IMR-90 (cell line): ENCODE data around the gene NMRK2. TPM values are rescaled to one million over a fixed set of nuclear protein-coding genes. Genes with fewer than 3 reads are reported as not detected.

Experiments
- ATAC-seq: fragments of 200-7000 bp; cut with Tn5 transposase; 2 replicates; pipeline ENCODE4 v1.9.1; 2020; ENCODE audit warnings: low read depth, mild to moderate bottlenecking, moderate library complexity
- BruUV-seq: library from RNA; stranded (reverse); fragments of 400-500 nt; replicated peaks from 2 replicates; lab custom pipeline; 2021; lab: Mats Ljungman, UMichigan
- CTCF ChIA-PET: fragments of 300-600 bp; formaldehyde crosslinking; extraction: SDS; loops from one replicate; lab custom pipeline; 2021; ENCODE audit warnings: antibody characterized with exemption; lab: Yijun Ruan, JAX
- POLR2A ChIA-PET: fragments of 300-600 bp; sonication (Branson Sonifier 250); formaldehyde crosslinking; loops from one replicate; lab custom pipeline; 2022; ENCODE audit warnings: antibody characterized with exemption; ENCODE audit not compliant: unreplicated experiment; lab: Charles Lee
- DNase-seq: peaks from one replicate; pipeline ENCODE4 v3.0.0; 2013
- H2AFZ ChIP-seq: replicated peaks from 2 replicates; pipeline ENCODE3; 2013; ENCODE audit warnings: low read length, mild to moderate bottlenecking; ENCODE audit not compliant: poor library complexity
- H2AK5ac ChIP-seq: 2 replicates; pipeline ENCODE4 v1.6.1; 2013; ENCODE audit warnings: low read depth, low read length, inconsistent platforms
- H2AK9ac ChIP-seq: replicated peaks from 2 replicates; pipeline ENCODE3; 2013; ENCODE audit warnings: mild to moderate bottlenecking, low read depth, low read length, moderate library complexity; ENCODE audit not compliant: poor library complexity
- H2BK120ac ChIP-seq: 2 replicates; pipeline ENCODE4 v1.6.1; 2013; ENCODE audit warnings: low read depth, low read length, inconsistent platforms
- H2BK15ac ChIP-seq: 3 replicates; pipeline ENCODE4 v1.6.1; 2013; ENCODE audit warnings: low read depth, low read length, inconsistent platforms
- H2BK20ac ChIP-seq: 2 replicates; pipeline ENCODE4 v1.6.1; 2013; ENCODE audit warnings: low read depth, mild to moderate bottlenecking, inconsistent platforms, low read length, moderate library complexity
- H2BK5ac ChIP-seq: 2 replicates; pipeline ENCODE4 v1.6.1; 2013; ENCODE audit warnings: mild to moderate bottlenecking, low read depth, low read length, inconsistent platforms; ENCODE audit not compliant: poor library complexity, severe bottlenecking
- H3K14ac ChIP-seq: replicated peaks from 2 replicates; pipeline ENCODE4 v1.6.1; 2013; ENCODE audit warnings: low read depth, low read length, inconsistent platforms
- H3K18ac ChIP-seq: 2 replicates; pipeline ENCODE4 v1.6.1; 2013; ENCODE audit warnings: low read depth, low read length, control low read depth
- H3K23ac ChIP-seq: 2 replicates; pipeline ENCODE4 v1.6.1; 2013; ENCODE audit warnings: low read depth, low read length, inconsistent platforms
- H3K27ac ChIP-seq: 2 replicates; pipeline ENCODE4 v1.5.1; 2013; ENCODE audit warnings: mild to moderate bottlenecking, control low read depth, low read length; ENCODE audit not compliant: insufficient read depth
- H3K27me3 ChIP-seq: 2 replicates; pipeline ENCODE4 v1.6.1; 2013; ENCODE audit warnings: low read length; ENCODE audit not compliant: control insufficient read depth, insufficient read depth
- H3K36me3 ChIP-seq: 2 replicates; pipeline ENCODE4 v1.6.1; 2013; ENCODE audit warnings: low read length, mixed read lengths; ENCODE audit not compliant: control insufficient read depth, insufficient read depth
- H3K4ac ChIP-seq: 2 replicates; pipeline ENCODE4 v1.6.1; 2013; ENCODE audit warnings: low read depth, low read length, inconsistent platforms
- H3K4me1 ChIP-seq: 2 replicates; pipeline ENCODE4 v1.6.1; 2013; ENCODE audit warnings: low read length, mixed read lengths; ENCODE audit not compliant: control insufficient read depth, insufficient read depth
- H3K4me2 ChIP-seq: 2 replicates; pipeline ENCODE4 v1.6.1; 2013; ENCODE audit warnings: low read depth, mild to moderate bottlenecking, control low read depth, low read length, moderate library complexity
- H3K4me3 ChIP-seq: 2 replicates; pipeline ENCODE4 v1.5.1; 2013; ENCODE audit warnings: low read depth, mild to moderate bottlenecking, control low read depth, low read length, moderate library complexity; ENCODE audit not compliant: insufficient read depth
- H3K56ac ChIP-seq: 2 replicates; pipeline ENCODE4 v1.6.1; 2013; ENCODE audit warnings: low read length, inconsistent platforms; ENCODE audit not compliant: insufficient read depth; ENCODE audit errors: extremely low read depth
- H3K79me1 ChIP-seq, 2 experiments: 2 replicates each; pipeline ENCODE4 v1.6.1; 2013; ENCODE audit warnings: low read length in 2 of 2, inconsistent platforms in 1 of 2, low read depth in 1 of 2
- H3K9ac ChIP-seq: 2 replicates; pipeline ENCODE4 v1.6.1; 2013; ENCODE audit warnings: low read depth, low read length, control low read depth
- H3K9me1 ChIP-seq: 2 replicates; pipeline ENCODE4 v1.6.1; 2013; ENCODE audit warnings: low read length, inconsistent platforms; ENCODE audit not compliant: insufficient read depth
- H3K9me3 ChIP-seq: 2 replicates; pipeline ENCODE4 v1.6.1; 2013; ENCODE audit warnings: low read length; ENCODE audit not compliant: control insufficient read depth, insufficient read depth
- H4K20me1 ChIP-seq: 2 replicates; pipeline ENCODE4 v1.6.1; 2013; ENCODE audit warnings: low read length, inconsistent platforms; ENCODE audit not compliant: insufficient read depth
- H4K5ac ChIP-seq: 2 replicates; pipeline ENCODE4 v1.6.1; 2013; ENCODE audit warnings: mild to moderate bottlenecking, low read depth, low read length, control low read depth
- H4K8ac ChIP-seq, 2 experiments: 2 replicates each; pipeline ENCODE4 v1.6.1; 2013; ENCODE audit warnings: low read depth in 2 of 2, low read length in 2 of 2, control low read depth in 1 of 2, inconsistent platforms in 1 of 2
- H4K91ac ChIP-seq: 2 replicates; pipeline ENCODE4 v1.6.1; 2013; ENCODE audit warnings: low read depth, low read length, inconsistent platforms; ENCODE audit not compliant: insufficient read depth
- CEBPB ChIP-seq: IDR thresholded peaks from 2 replicates; pipeline ENCODE4 v1.6.1; 2012; ENCODE audit warnings: low read depth, low read length, improper control_type of control experiment
- CHD1 ChIP-seq: IDR thresholded peaks from 2 replicates; pipeline ENCODE4 v1.6.1; 2012; ENCODE audit warnings: low read depth, low read length, improper control_type of control experiment
- CTCF ChIP-seq: conservative IDR thresholded peaks from 2 replicates; pipeline ENCODE4 v1.5.1; 2012; ENCODE audit warnings: mild to moderate bottlenecking, low read depth, low read length, improper control_type of control experiment
- ELK1 ChIP-seq: fragments of 150-350 bp; IDR thresholded peaks from 2 replicates; pipeline ENCODE4 v1.6.1; 2016; ENCODE audit warnings: low read depth, mild to moderate bottlenecking, low read length, moderate library complexity, borderline replicate concordance
- FOS ChIP-seq: fragments of 150-350 bp; IDR thresholded peaks from 2 replicates; pipeline ENCODE4 v1.6.1; 2016; ENCODE audit warnings: low read depth, low read length
- MAFK ChIP-seq: IDR thresholded peaks from 2 replicates; pipeline ENCODE4 v1.6.1; 2012; ENCODE audit warnings: low read depth, low read length, improper control_type of control experiment
- MAZ ChIP-seq: IDR thresholded peaks from 2 replicates; pipeline ENCODE4 v1.6.1; 2012; ENCODE audit warnings: low read depth, mild to moderate bottlenecking, low read length, improper control_type of control experiment, moderate library complexity, borderline replicate concordance
- MXI1 ChIP-seq: IDR thresholded peaks from 2 replicates; pipeline ENCODE4 v1.6.1; 2012; ENCODE audit warnings: low read depth, mild to moderate bottlenecking, low read length, moderate library complexity, borderline replicate concordance
- RAD21 ChIP-seq: IDR thresholded peaks from 2 replicates; pipeline ENCODE4 v1.6.1; 2012; ENCODE audit warnings: low read length, improper control_type of control experiment
- RCOR1 ChIP-seq: IDR thresholded peaks from 2 replicates; pipeline ENCODE4 v1.6.1; 2012; ENCODE audit warnings: mild to moderate bottlenecking, low read length, improper control_type of control experiment; ENCODE audit not compliant: insufficient replicate concordance
- SMC3 ChIP-seq: fragments of 150-350 bp; IDR thresholded peaks from 2 replicates; pipeline ENCODE4 v1.6.1; 2016; ENCODE audit warnings: low read depth, mild to moderate bottlenecking, antibody characterized with exemption, low read length, moderate library complexity
- USF2 ChIP-seq: fragments of 150-350 bp; IDR thresholded peaks from 2 replicates; pipeline ENCODE4 v1.6.1; 2017; ENCODE audit warnings: mild to moderate bottlenecking, antibody characterized with exemption, low read length, low read depth
- WGBS, 2 experiments: methylation state at CpG; one replicate each; pipeline versions ENCODE4 v1.1.5 to v1.1.7; 2013; ENCODE audit warnings: missing lambda C conversion rate in 2 of 2; ENCODE audit not compliant: insufficient read length in 1 of 2; ENCODE audit errors: extremely low coverage in 2 of 2; 5-methylcytosine and 5-hydroxymethylcytosine counted together
- dilution Hi-C: fragments of 300-500 bp; cut with HindIII; formaldehyde crosslinking; loops from one replicate; pipeline ENCODE4 v1.14.3; 2018; ENCODE audit warnings: low sequenced_read_pairs; ENCODE audit not compliant: unreplicated experiment
- in situ Hi-C: fragments of 300-500 bp; cut with MboI; formaldehyde crosslinking; loops from 3 replicates; pipeline ENCODE4 v1.14.3; 2019; ENCODE audit warnings: low sequenced_read_pairs, inconsistent platforms, mixed read lengths
- intact Hi-C: fragments of 100-400 bp; cut with micrococcal nuclease; formaldehyde crosslinking; loops from 2 replicates; pipeline ENCODE4 v1.10.0; 2022
- polyA plus RNA-seq, 3 experiments: library from polyadenylated mRNA; depleted of rRNA; stranded (reverse); fragments of >200 nt; gene quantifications; 2 replicates each; pipeline ENCODE4 v1.2.3, GENCODE V29; 2012; ENCODE audit warnings: low replicate concordance in 1 of 3
- total RNA-seq: library from RNA; depleted of rRNA; stranded (reverse); fragments of >200 nt; gene quantifications from 2 replicates; pipeline ENCODE4 v1.2.3, GENCODE V29; 2012

NMRK2 gene
- total and polyA plus RNA-seq, 2 of the 4 experiments (the other 2 are of a cell fraction), result not detected

- Histone ChIP-seq H3K18ac (no peak overlapping the region), H4K8ac (no peak overlapping the region), H3K9me1 (peaks cover 14% of the 10 kb centered on the region; the same call in 1 of the 2 replicates), H2AK5ac (no peak overlapping the region), H2BK5ac (no peak overlapping the region), H3K36me3 (peaks cover 71% of the 10 kb centered on the region), H3K4me1 (peaks cover 13% of the 10 kb centered on the region), H3K56ac (no peak overlapping the region), H3K4ac (no peak overlapping the region), H2BK15ac (no peak overlapping the region), H3K4me3 (no peak overlapping the region), H4K91ac (no peak overlapping the region), H3K9me3 (no peaks in the 10 kb centered on the region), H3K79me1 (peaks cover 9 to 80% of the 10 kb centered on the region in 2 experiments), H2BK120ac (no peak overlapping the region), H4K5ac (no peak overlapping the region), H2BK20ac (no peak overlapping the region), H3K27me3 (no peaks in the 10 kb centered on the region), H3K9ac (no peak overlapping the region), H4K20me1 (peaks cover 82% of the 10 kb centered on the region), H3K23ac (no peak overlapping the region), H2AFZ (peak overlapping the region; percentile 19), H3K27ac (no peak overlapping the region; the same call in 1 of the 2 replicates), H3K14ac (no peak overlapping the region), H2AK9ac (peak overlapping the region; percentile 5), H3K4me2 (no peak overlapping the region)
- WGBS, 2 experiments, result 86% methylated on average over 24 of the region's 39 CpGs; no CpG with 5 or more reads in 1 of the 2 experiments
- no TSS peak for BruUV-seq
- ATAC-seq, result no peak
- DNase-seq, result no peak
- CTCF ChIA-PET, result no interaction called here
- in situ Hi-C loops (no loop called here), dilution Hi-C loops (no loop called here), intact Hi-C loops (no loop called here)
- POLR2A ChIA-PET, result no interaction called here
- TF ChIP-seq SMC3 (no peak), CTCF (no peak), MAZ (no peak), RCOR1 (no peak), CEBPB (no peak), MAFK (no peak), CHD1 (no peak), FOS (no peak), MXI1 (no peak), ELK1 (no peak), USF2 (no peak), RAD21 (no peak)
Observed at GRCh38 chr19:3981736-3982681, 49.1 kb downstream of the NMRK2 start.
